HepG2 (cell line): ENCODE measurements around the gene AFDN. TPM values are rescaled to one million over a fixed set of nuclear protein-coding genes. Genes with fewer than 3 reads are reported as not detected.

Experiments
- ATAC-seq: fragments of 200-7000 bp; cut with Tn5 transposase; 3 replicates; pipeline ENCODE4 v1.9.1; 2020; ENCODE audit warnings: mild to moderate bottlenecking, moderate library complexity
- BruUV-seq: library from RNA; stranded (reverse); fragments of 400-500 nt; replicated peaks from 2 replicates; lab custom pipeline; 2021; lab: Mats Ljungman, UMichigan
- CTCF ChIA-PET: fragments of 300-600 bp; formaldehyde crosslinking; extraction: SDS; loops from one replicate; lab custom pipeline; 2021; ENCODE audit warnings: low total read pairs, inconsistent platforms, low intra/inter-chr PET ratio; lab: Yijun Ruan, JAX
- POLR2A ChIA-PET: fragments of 350-600 bp; sonication (Branson Sonifier 250); formaldehyde crosslinking; loops from one replicate; lab custom pipeline; 2020; ENCODE audit warnings: antibody characterized with exemption, inconsistent platforms; lab: Yijun Ruan, JAX
- DNase-seq: peaks from one replicate; pipeline ENCODE4 v3.0.0-alpha.2; 2015; ENCODE audit warnings: low spot score
- FAIRE-seq: peaks from 3 replicates; lab custom pipeline; 2011; peaks lifted over from hg19 to GRCh38; lab: Jason Lieb, UNC
- H2AFZ ChIP-seq: one replicate; pipeline ENCODE4 v1.6.1; 2011; ENCODE audit warnings: low read length, inconsistent platforms
- H3K27ac ChIP-seq: fragments of 300-600 bp; 3 replicates; pipeline ENCODE4 v1.8.0; 2011; ENCODE audit warnings: mixed run types, mild to moderate bottlenecking, mixed read lengths, low read length, inconsistent platforms; ENCODE audit not compliant: insufficient read depth; ENCODE audit errors: extremely low read length
- H3K27me3 ChIP-seq, 2 experiments: fragments of 200-600 bp in 1 of 2; 2 replicates in 1 of 2; 3 replicates in 1 of 2; pipeline versions ENCODE4 v1.6.0 to v1.8.0; 2011; ENCODE audit warnings: low read length in 2 of 2, mild to moderate bottlenecking in 2 of 2, moderate library complexity in 2 of 2, inconsistent platforms in 1 of 2; ENCODE audit not compliant: insufficient read depth in 2 of 2, control insufficient read depth in 1 of 2
- H3K36me3 ChIP-seq, 2 experiments: fragments of 200-600 bp in 1 of 2; replicated peaks in 1 of 2; 2 replicates in 1 of 2; 3 replicates in 1 of 2; pipeline versions ENCODE4 v1.5.1 to v1.8.0; 2011; ENCODE audit warnings: low read length in 2 of 2, inconsistent platforms in 1 of 2; ENCODE audit not compliant: insufficient read depth in 2 of 2, control insufficient read depth in 1 of 2
- H3K4me1 ChIP-seq: 2 replicates; pipeline ENCODE4 v1.5.1; 2012; ENCODE audit warnings: low read length, inconsistent platforms; ENCODE audit not compliant: insufficient read depth
- H3K4me2 ChIP-seq: 2 replicates; pipeline ENCODE4 v1.6.0; 2011; ENCODE audit warnings: low read depth, low read length, inconsistent platforms
- H3K4me3 ChIP-seq, 3 experiments: fragments of 200-600 bp in 1 of 3; sonication (generic), shearing (Covaris generic) in 1 of 3; replicated peaks in 1 of 3; 2 replicates each; pipeline ENCODE4 v1.5.1; 2011 to 2016; ENCODE audit warnings: low read length in 3 of 3, inconsistent platforms in 2 of 3, low read depth in 2 of 3, mild to moderate bottlenecking in 2 of 3, control low read depth in 1 of 3, mixed read lengths in 1 of 3; ENCODE audit not compliant: insufficient read depth in 1 of 3
- H3K79me2 ChIP-seq: one replicate; pipeline ENCODE4 v1.6.1; 2011; ENCODE audit warnings: low read length, inconsistent platforms; ENCODE audit not compliant: insufficient read depth
- H3K9ac ChIP-seq: 2 replicates; pipeline ENCODE4 v1.6.0; 2011; ENCODE audit warnings: mild to moderate bottlenecking, low read depth, low read length, inconsistent platforms; ENCODE audit not compliant: insufficient read depth
- H3K9me3 ChIP-seq: 2 replicates; pipeline ENCODE4 v1.5.1; 2012; ENCODE audit warnings: mild to moderate bottlenecking, low read length
- H4K20me1 ChIP-seq: 2 replicates; pipeline ENCODE4 v1.6.0; 2011; ENCODE audit warnings: inconsistent platforms, mild to moderate bottlenecking, low read length, moderate library complexity; ENCODE audit not compliant: insufficient read depth
- EZH2 ChIP-seq: conservative IDR thresholded peaks from 2 replicates; pipeline ENCODE4 v1.6.1; 2012; ENCODE audit warnings: mild to moderate bottlenecking, low read depth, low read length, moderate library complexity
- ZKSCAN8 ChIP-seq: IDR thresholded peaks from 2 replicates; pipeline ENCODE4 v1.6.1; 2016; ENCODE audit warnings: borderline replicate concordance, missing genetic modification reagents, missing compliant biosample characterization
- WGBS: methylation state at CpG from one replicate; pipeline ENCODE4 v1.1.6; 2017; ENCODE audit warnings: low lambda C conversion rate; 5-methylcytosine and 5-hydroxymethylcytosine counted together
- in situ Hi-C: cut with HindIII; loops from 2 replicates; pipeline ENCODE4 v1.10.0; 2017; ENCODE audit warnings: low pct_unique_long_range_greater_than_20kb; ENCODE audit not compliant: extremely low pct_ligation_motif_present
- intact Hi-C: fragments of 100-400 bp; cut with micrococcal nuclease; formaldehyde crosslinking; loops from one replicate; pipeline ENCODE4 v1.10.0; 2022; ENCODE audit not compliant: unreplicated experiment
- polyA plus RNA-seq, 8 experiments: library from polyadenylated mRNA; depleted of rRNA in 3 of 8; stranded (reverse) in 7 of 8; unstranded in 1 of 8; fragments of >200 nt; fragmentation: Illumina TruSeq in 4 of 8; extraction: Trizol in 4 of 8; gene quantifications; 2 replicates each; pipeline versions ENCODE4 v1.2.1 to v1.2.3, GENCODE V29; 2011 to 2016; ENCODE audit warnings: low read depth in 4 of 8, missing spikeins in 1 of 8, mixed read lengths in 1 of 8; ENCODE audit not compliant: insufficient read depth in 1 of 8
- total RNA-seq, 5 experiments: library from RNA; depleted of rRNA; stranded (reverse); fragments of >200 nt; fragmentation: Illumina TruSeq; extraction: Trizol; gene quantifications; 2 replicates each; pipeline ENCODE4 v1.2.3, GENCODE V29; 2016; ENCODE audit warnings: low read depth in 1 of 5
- TF ChIP-seq, protein P1 (sequence below): sonication (generic); formaldehyde crosslinking; IDR thresholded peaks from 2 replicates; pipeline ENCODE4 v1.4.0; 2020; ENCODE audit warnings: missing genetic modification reagents
- TF ChIP-seq, protein P2 (sequence below): fragments of 450-650 bp; IDR thresholded peaks from 2 replicates; pipeline ENCODE4 v1.6.1; 2016

Gene AFDN
- total and polyA plus RNA-seq, 2 of the 13 experiments (the other 11 are each of a cell fraction or from before 2014, with no cell fraction given) = 136 to 151 TPM

DNA sequence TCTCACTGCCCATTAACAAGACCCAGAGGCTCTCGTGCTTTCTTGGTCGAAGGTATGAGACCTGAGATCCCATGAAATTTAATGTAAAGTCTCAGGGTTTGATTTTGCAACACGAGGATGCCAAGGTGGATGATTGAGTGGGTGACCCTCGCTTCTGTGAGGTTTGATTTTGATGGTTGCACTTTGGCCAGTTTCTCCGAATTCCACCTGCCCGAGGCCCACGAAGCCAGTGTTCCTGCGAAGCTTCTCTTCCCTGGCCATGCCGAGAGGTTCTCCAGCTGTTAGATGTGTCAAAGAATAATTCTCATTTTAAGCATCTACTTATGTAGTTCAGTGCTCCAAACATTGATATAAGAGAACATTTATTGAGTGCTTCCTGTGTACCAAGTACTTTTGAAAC is 170.9 kb downstream of the AFDN start, which contains the start of gene KIF25 (continued):
- TF ChIP-seq, protein P1, sequence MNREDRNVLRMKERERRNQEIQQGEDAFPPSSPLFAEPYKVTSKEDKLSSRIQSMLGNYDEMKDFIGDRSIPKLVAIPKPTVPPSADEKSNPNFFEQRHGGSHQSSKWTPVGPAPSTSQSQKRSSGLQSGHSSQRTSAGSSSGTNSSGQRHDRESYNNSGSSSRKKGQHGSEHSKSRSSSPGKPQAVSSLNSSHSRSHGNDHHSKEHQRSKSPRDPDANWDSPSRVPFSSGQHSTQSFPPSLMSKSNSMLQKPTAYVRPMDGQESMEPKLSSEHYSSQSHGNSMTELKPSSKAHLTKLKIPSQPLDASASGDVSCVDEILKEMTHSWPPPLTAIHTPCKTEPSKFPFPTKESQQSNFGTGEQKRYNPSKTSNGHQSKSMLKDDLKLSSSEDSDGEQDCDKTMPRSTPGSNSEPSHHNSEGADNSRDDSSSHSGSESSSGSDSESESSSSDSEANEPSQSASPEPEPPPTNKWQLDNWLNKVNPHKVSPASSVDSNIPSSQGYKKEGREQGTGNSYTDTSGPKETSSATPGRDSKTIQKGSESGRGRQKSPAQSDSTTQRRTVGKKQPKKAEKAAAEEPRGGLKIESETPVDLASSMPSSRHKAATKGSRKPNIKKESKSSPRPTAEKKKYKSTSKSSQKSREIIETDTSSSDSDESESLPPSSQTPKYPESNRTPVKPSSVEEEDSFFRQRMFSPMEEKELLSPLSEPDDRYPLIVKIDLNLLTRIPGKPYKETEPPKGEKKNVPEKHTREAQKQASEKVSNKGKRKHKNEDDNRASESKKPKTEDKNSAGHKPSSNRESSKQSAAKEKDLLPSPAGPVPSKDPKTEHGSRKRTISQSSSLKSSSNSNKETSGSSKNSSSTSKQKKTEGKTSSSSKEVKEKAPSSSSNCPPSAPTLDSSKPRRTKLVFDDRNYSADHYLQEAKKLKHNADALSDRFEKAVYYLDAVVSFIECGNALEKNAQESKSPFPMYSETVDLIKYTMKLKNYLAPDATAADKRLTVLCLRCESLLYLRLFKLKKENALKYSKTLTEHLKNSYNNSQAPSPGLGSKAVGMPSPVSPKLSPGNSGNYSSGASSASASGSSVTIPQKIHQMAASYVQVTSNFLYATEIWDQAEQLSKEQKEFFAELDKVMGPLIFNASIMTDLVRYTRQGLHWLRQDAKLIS (CRISPR knock-in tag) = no peak
- no peak for TF ChIP-seq EZH2
- TF ChIP-seq ZKSCAN8 (CRISPR knock-in tag) = no peak

DNA sequence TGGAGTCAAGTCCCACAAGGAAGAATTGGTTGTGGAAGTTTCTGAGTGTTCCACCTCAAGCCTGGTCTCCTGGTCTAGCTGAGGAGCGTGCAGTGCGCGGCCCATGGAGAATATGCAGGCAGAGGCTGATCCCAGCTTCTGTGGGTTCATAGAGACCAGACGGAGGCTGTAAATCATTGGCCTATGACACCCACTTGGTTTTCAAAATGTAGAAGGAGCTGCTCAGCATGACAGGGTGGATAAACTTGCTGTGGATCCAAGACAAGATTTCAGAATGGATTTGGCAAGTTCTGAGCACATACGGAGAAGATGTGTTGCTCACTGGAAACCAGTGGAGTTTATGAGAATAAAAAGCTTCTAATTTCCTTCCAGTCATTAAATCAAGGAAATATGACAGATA is 171.5 kb downstream of the AFDN start:
- ATAC-seq (no peak), FAIRE-seq (no peak), DNase-seq (no peak)
- H3K79me2 ChIP-seq = no peaks in the 10 kb centered on the region
- H3K27ac ChIP-seq = no peak overlapping the region
- WGBS = 53% methylated on average over 5 of the region's 5 CpGs
- H3K9me3 ChIP-seq = no peaks in the 10 kb centered on the region
- TF ChIP-seq, protein P2, sequence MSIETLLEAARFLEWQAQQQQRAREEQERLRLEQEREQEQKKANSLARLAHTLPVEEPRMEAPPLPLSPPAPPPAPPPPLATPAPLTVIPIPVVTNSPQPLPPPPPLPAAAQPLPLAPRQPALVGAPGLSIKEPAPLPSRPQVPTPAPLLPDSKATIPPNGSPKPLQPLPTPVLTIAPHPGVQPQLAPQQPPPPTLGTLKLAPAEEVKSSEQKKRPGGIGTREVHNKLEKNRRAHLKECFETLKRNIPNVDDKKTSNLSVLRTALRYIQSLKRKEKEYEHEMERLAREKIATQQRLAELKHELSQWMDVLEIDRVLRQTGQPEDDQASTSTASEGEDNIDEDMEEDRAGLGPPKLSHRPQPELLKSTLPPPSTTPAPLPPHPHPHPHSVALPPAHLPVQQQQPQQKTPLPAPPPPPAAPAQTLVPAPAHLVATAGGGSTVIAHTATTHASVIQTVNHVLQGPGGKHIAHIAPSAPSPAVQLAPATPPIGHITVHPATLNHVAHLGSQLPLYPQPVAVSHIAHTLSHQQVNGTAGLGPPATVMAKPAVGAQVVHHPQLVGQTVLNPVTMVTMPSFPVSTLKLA = no peak
- H2AFZ ChIP-seq = no peak overlapping the region
- peaks cover 2 to 47% of the 10 kb centered on the region in 2 experiments; a peak in 4 of 5 replicates for H3K27me3 ChIP-seq
- intact Hi-C loops (no loop called here), in situ Hi-C loops (no loop called here)
- no peak overlapping the region for H3K9ac ChIP-seq
- BruUV-seq = no TSS peak
- no peaks in the 10 kb centered on the region for H4K20me1 ChIP-seq
- POLR2A ChIA-PET = no interaction called here
- CTCF ChIA-PET = no interaction called here
- no peak overlapping the region for H3K4me2 ChIP-seq
- H3K4me3 ChIP-seq = no peak overlapping the region
- no peaks in the 10 kb centered on the region for H3K36me3 ChIP-seq
- no peaks in the 10 kb centered on the region for H3K4me1 ChIP-seq
